GM13977 (cell line): ENCODE results near the gene PLAC9.
"Not testable (repeated sequence)": the region's sequence is repeated elsewhere in the genome, so short reads cannot be mapped to it uniquely, and the experiment has no call there.

ENCODE experiments used
- DNase-seq: peaks from one replicate; pipeline ENCODE4 v3.0.0; 2012; ENCODE audit warnings: low spot score
- in situ Hi-C: fragments of 300-500 bp; cut with MboI; formaldehyde crosslinking; loops from one replicate; pipeline ENCODE4 v1.12.0; 2022; ENCODE audit warnings: low sequenced_read_pairs, low pct_unique_long_range_greater_than_20kb, mixed read lengths, inconsistent platforms; ENCODE audit not compliant: unreplicated experiment
- TF ChIP-seq, protein P1 (sequence below): IDR thresholded peaks from 2 replicates; pipeline ENCODE4 v1.5.1; 2012; ENCODE audit warnings: mild to moderate bottlenecking, control low read depth; ENCODE audit not compliant: insufficient read depth; ENCODE audit errors: extremely low read depth, missing control alignments

PLAC9 gene

DNA sequence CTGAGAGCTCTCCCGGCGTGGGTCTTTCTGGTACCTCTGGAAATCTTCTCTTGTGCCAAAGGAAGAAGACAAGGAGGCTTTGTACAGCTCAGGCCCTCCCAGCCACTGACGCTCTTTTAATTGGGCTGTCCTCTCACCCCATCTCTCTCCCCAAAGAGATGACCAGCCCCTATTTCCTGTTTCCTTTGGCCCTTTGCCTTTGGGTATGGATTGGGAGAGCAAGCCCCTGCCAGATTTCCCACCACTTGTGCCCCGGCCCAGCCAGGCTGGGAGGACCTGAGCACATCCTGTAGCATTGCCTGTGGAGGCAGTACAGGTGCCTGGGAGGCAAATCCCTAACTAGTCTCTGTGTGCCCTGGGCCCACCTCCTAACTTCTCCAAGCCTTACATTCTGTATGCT, 5.7 kb upstream of the PLAC9 start:
- in situ Hi-C loops = no loop called here
- TF ChIP-seq, protein P1, sequence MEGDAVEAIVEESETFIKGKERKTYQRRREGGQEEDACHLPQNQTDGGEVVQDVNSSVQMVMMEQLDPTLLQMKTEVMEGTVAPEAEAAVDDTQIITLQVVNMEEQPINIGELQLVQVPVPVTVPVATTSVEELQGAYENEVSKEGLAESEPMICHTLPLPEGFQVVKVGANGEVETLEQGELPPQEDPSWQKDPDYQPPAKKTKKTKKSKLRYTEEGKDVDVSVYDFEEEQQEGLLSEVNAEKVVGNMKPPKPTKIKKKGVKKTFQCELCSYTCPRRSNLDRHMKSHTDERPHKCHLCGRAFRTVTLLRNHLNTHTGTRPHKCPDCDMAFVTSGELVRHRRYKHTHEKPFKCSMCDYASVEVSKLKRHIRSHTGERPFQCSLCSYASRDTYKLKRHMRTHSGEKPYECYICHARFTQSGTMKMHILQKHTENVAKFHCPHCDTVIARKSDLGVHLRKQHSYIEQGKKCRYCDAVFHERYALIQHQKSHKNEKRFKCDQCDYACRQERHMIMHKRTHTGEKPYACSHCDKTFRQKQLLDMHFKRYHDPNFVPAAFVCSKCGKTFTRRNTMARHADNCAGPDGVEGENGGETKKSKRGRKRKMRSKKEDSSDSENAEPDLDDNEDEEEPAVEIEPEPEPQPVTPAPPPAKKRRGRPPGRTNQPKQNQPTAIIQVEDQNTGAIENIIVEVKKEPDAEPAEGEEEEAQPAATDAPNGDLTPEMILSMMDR = no peak
- DNase-seq = no peak

DNA sequence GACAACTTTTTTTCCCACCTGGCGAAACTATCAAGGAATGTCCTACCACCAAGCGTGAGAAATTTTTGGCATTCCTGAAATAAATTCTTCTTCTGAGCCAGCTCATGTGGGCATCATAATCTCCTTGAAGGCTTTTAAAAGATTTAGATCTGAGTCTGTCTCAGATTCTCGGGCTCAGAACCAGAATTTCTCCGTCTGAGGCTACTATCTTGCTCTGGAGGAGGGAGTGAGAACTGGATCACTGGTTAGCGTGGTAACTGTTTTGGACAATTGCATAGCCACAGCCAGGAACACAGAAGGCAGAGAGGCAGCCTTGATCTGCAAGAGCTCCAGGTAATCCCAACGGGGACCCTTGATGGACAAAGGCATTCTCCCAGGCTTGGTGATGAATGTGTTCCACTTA, 1.0 kb upstream of the PLAC9 start:
- in situ Hi-C loops = no loop called here

DNA sequence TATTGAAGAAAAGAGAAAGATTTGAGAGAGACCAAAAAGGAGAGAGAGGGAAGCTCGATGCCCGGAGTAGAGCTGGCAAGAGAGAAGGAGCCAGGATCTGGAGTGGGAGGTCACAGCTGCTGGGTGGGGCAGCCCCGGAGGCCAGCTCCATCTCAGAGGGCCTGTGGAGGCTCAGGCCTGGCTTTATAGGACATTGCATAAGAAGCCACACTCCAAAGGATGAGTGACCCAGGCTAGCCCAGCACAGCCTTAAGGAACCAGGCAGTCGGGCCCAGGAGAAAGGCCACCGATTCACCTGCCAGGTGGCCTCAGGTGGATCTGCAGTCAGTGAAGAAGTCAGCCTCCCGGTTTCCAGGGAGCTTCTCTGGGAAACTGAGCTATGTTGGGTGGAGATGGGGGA, 676 bp downstream of the PLAC9 start:
- DNase-seq = no peak
- in situ Hi-C loops = no loop called here
- TF ChIP-seq, protein P1 = no peak

More for the DNA sequence above, 1.0 kb upstream of the PLAC9 start:
- no peak for DNase-seq
- TF ChIP-seq, protein P1 = no peak

DNA sequence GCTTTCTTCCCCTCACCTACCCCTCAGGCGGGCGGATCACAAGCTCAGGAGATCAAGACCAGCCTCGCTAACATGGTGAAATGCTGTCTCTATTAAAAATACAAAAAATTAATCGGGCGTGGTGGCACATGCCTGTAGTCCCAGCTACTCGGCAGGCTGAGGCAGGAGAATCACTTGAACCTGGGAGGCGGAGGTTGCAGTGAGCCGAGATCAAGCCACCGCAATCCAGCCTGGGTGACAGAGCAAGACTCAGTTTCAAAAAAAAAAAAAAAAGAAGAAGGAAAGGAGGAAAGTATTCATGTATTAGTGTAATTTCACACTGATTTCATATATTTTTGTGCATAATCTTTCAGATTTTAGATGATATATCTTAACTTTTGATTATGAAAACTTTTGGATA, 1.2 kb downstream of the PLAC9 start:
- in situ Hi-C loops, DNase-seq: not testable (repeated sequence)

DNA sequence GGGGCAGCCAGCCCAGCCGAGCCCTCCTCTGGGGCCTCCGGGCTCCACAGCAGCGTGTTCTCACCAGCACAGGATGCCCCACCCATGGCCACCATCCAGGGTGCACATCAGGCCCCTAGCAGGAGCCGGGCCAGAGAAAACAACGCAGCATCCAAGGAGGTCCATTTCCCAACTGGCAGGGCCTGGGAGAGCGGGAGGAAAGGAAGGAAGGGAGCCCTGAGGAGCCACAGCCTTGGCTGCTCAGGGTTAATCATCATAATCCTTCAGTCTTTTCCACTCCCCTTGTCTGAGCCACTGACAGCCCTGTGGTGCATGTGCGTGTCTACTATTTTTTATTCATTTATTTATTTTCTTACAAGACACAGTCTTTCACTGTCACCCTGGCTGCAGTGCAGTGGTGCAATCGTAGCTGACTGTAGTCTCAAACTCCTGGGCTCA, 3.6 kb downstream of the PLAC9 start:
- TF ChIP-seq, protein P1 = no peak
- no peak for DNase-seq

DNA sequence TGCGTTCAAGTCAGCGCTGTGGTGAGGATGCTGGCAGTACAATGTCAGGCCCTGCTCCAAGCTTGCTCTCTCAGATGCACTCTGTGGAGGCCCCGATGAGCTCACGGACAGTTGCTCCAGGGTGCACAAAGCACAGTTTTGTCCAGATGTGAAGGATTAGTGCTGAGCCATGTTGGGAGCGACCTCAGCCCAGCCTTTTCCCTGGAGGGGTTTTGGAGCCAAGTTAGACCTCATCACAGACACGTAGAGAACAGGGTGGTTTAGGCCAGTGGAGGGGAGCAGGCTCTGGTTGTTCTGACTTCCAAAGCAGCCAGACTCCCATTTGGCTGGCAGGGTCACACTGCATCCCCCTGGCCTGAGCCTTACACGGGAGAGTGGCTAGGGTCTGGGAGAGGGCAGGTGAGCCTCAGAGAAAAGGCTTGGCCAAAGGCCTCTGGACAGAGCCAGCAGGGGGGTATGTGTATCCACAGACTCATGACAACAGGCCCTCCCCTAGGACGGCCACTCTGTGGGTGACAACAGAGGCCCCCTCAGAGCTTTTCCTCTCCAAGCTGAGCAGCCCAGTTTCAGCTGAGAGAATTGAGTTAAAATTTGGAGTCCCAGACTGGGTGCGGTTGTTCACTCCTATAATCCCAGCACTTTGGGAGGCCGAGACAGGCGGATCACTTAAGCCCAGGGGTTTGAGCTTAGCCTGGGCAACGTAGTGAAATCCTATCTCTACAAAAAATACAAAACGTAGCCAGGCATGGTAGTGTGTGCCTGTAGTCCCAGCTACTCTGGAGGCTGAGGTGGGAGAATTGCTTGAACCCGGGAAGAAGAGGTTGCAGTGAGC, 4.7 kb downstream of the PLAC9 start:
- no peak for DNase-seq
- TF ChIP-seq, protein P1 = no peak
- in situ Hi-C loops = no loop called here

More for the DNA sequence above, 3.6 kb downstream of the PLAC9 start:
- in situ Hi-C loops = no loop called here

DNA sequence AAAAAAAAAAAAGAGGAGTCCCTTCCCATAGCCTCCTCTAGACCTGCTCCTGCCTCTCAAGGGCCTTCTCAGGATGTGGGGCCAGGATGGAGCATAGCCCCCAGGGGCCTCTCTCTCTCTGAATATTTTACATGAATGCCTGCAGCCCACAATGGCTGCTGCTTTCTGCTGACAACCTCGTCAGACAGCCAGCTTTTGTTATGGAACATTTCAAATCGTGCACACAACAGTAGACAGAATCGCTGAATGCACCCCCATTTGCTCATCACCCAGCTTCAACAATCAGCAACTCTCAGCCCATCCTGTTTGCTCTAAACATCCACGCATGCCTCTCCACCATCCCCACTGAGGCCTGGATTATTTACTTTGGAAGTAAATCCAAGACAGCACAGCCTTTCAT, 5.4 kb downstream of the PLAC9 start:
- TF ChIP-seq, protein P1 = no peak
- in situ Hi-C loops = no loop called here
- DNase-seq = no peak
